ENCODE results near the gene LSM14B. TPM values are rescaled to one million over a fixed set of nuclear protein-coding genes. Genes with fewer than 3 reads are reported as not detected.

Gene LSM14B
- total RNA-seq, 1 donor from 2014 or later = 81.1 TPM

DNA sequence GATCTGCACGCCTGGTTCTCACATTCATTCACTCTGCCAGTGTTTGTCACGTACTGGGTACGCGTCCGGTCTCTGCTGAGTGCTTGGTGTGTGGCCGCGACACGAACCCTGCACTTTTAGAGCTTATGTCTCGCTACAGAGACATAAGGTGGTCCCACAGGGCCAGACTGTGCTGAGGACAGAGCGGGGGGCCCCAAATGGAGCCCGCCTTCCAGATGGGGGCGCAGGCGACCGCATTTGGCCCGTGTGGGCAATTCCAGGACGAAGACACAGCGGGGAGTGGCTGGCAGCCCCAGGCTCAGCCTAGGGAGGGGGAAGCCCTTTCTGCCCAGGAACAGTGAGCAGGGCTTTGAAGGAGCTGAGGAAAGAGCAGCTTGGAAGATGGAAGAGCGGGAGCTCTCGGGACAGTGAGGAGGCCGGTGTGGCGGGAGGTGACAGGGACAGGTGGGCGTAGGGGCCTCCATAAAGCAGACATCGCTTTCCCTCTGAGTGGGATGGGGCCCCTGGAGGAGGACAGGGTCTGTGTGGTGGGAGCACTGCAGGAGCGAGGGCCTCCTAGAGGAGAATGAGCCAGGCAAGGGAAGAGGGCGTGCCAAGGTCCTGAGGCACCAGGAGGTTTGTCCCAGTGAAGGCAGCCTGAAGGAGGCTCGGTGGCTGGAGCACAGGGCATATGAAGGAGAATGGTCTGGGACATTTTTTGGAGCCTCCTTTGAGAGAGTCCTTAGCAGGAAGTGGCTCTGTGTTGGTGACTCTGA, 52.8 kb downstream of the LSM14B start:
- Mint-ChIP-seq H3K4me1 (ENCODE audit: low read depth) (no peaks in the 10 kb centered on the region), H3K27ac (peak overlapping the region; percentile 16), H3K4me3 (ENCODE audit: low read depth) (no peak overlapping the region), H3K36me3 (ENCODE audit: insufficient read depth) (peaks cover 13% of the 10 kb centered on the region), H3K9me3 (ENCODE audit: low read depth) (no peaks in the 10 kb centered on the region), H3K27me3 (no peaks in the 10 kb centered on the region)
- TF ChIP-seq, protein P1, sequence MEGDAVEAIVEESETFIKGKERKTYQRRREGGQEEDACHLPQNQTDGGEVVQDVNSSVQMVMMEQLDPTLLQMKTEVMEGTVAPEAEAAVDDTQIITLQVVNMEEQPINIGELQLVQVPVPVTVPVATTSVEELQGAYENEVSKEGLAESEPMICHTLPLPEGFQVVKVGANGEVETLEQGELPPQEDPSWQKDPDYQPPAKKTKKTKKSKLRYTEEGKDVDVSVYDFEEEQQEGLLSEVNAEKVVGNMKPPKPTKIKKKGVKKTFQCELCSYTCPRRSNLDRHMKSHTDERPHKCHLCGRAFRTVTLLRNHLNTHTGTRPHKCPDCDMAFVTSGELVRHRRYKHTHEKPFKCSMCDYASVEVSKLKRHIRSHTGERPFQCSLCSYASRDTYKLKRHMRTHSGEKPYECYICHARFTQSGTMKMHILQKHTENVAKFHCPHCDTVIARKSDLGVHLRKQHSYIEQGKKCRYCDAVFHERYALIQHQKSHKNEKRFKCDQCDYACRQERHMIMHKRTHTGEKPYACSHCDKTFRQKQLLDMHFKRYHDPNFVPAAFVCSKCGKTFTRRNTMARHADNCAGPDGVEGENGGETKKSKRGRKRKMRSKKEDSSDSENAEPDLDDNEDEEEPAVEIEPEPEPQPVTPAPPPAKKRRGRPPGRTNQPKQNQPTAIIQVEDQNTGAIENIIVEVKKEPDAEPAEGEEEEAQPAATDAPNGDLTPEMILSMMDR (IDR thresholded peaks at IDR 0.05; ENCODE audit: unreplicated experiment) = no peak
- no peak for DNase-seq (ENCODE audit: low spot score, unreplicated experiment)

DNA sequence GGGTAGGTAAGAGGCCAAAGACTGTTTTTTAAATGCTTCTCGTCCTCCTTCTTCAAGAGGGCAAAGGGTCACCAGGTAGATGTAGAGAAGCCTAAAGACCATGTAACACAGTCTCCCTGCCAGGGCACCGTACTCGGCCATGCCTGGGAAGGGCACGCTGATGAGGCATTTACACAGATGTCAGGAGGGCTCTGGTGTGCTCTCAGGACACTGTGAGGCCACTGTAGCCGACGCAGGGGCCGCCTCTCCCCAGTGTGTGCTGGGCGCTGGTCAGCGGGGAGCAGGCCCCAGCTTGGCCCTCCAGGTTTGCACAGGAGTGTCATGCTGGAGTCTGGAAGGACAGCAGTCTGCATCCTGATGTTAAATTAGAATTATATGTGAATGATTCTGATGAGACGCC, 53.4 kb downstream of the LSM14B start:
- TF ChIP-seq, protein P1 (IDR thresholded peaks at IDR 0.05; ENCODE audit: unreplicated experiment) = no peak
- peaks cover 13% of the 10 kb centered on the region for H3K36me3 Mint-ChIP-seq (ENCODE audit: insufficient read depth)
- no peaks in the 10 kb centered on the region for H3K9me3 Mint-ChIP-seq (ENCODE audit: low read depth)
- no peak overlapping the region for H3K4me3 Mint-ChIP-seq (ENCODE audit: low read depth)
- H3K4me1 Mint-ChIP-seq (ENCODE audit: low read depth) = no peaks in the 10 kb centered on the region
- no peak overlapping the region for H3K27ac Mint-ChIP-seq
- no peaks in the 10 kb centered on the region for H3K27me3 Mint-ChIP-seq
- DNase-seq (ENCODE audit: low spot score, unreplicated experiment) = no peak

DNA sequence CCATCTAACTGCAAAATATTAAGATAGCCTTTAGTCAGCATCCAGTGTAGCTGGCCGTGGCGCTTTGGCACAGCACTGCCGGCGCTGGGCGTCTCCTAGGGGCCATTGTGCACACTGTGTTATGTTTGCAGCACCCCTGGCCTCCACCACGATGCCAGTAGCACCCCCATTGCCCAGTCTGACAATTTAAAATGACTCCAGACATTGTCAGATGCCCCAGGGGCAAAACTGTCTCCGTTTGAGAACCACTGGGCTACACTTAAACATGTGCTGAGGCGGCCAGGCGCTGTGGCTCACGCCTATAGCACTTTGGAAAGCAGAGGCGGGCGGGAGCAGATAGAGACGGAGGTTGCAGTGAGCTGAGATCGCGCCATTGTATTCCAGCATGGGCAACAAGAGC, 54.6 kb downstream of the LSM14B start:
- Mint-ChIP-seq H3K27ac (no peak overlapping the region), H3K36me3 (ENCODE audit: insufficient read depth) (peaks cover 11% of the 10 kb centered on the region)
- no peak for DNase-seq (ENCODE audit: low spot score, unreplicated experiment)

DNA sequence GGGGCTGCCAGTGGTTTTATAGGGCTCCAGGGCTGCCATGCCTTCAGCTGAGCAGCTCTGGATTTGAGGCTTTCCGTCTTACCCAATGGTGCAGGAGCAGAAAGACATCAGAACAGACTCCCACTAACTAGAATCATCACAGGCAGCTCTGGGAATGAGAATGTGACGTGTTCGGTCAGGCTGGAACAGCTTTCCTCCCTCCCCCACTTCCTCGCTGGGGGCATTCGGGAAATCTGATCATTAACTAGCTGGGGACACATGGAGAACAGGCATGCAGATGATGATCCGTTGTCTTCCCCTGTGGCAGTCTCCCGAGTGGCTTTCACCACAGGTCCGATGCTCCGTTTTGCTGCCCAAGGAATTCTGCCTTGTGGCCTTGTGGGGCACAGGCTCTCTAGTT, 55.0 kb downstream of the LSM14B start:
- H3K27ac Mint-ChIP-seq = no peak overlapping the region
- no peak for DNase-seq (ENCODE audit: low spot score, unreplicated experiment)
- H3K4me1 Mint-ChIP-seq (ENCODE audit: low read depth) = peaks cover 5% of the 10 kb centered on the region
- TF ChIP-seq, protein P1 (IDR thresholded peaks at IDR 0.05; ENCODE audit: unreplicated experiment) = no peak
- peaks cover 11% of the 10 kb centered on the region for H3K36me3 Mint-ChIP-seq (ENCODE audit: insufficient read depth)
- H3K4me3 Mint-ChIP-seq (ENCODE audit: low read depth) = no peak overlapping the region
- no peaks in the 10 kb centered on the region for H3K27me3 Mint-ChIP-seq
- no peaks in the 10 kb centered on the region for H3K9me3 Mint-ChIP-seq (ENCODE audit: low read depth)

More for the DNA sequence above, 54.6 kb downstream of the LSM14B start:
- H3K27me3 Mint-ChIP-seq = no peaks in the 10 kb centered on the region
- TF ChIP-seq, protein P1 (IDR thresholded peaks at IDR 0.05; ENCODE audit: unreplicated experiment) = no peak
- peaks cover under 1% of the 10 kb centered on the region for H3K4me1 Mint-ChIP-seq (ENCODE audit: low read depth)
- H3K9me3 Mint-ChIP-seq (ENCODE audit: low read depth) = no peaks in the 10 kb centered on the region
- no peak overlapping the region for H3K4me3 Mint-ChIP-seq (ENCODE audit: low read depth)

DNA sequence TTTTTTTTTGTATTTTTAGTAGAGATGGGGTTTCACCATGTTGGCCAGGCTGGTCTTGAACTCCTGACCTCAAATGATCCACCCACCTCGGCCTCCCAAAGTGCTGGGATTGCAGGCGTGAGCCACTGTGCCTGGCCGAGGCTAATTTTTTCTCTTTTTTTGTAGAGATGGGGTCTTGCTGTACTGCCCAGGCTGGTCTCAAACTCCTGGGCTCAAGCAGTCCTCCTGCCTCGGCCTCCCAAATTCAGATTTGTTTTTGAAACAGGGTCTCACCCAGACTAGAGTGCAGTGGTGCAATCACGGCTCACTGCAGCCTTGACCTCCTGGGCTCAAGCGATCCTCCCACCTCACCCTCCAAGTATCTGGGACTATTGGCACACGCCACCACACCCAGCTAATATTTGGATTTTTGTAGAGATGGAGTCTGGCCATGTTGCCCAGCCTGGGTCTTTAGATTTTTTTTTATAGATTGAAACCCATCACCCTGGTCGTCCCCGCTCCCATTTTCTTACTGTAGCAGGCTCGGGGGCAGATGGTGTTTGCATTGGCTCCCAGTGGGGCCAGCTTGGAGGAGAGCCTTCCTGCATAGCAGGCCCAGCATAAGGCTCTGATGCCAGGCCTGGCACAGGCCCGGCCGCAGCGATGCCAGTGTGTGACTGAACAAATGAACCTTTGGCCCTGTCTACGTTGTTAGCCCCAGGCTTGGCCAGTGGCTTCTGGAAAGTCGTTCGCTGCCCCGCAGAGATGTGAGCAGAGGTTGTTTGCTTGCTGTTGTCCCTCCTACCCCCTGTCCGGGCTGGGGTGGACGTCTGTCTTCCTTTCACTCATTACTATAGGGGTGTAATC, 56.3 kb downstream of the LSM14B start:
- DNase-seq (ENCODE audit: low spot score, unreplicated experiment) = no peak
- no peaks in the 10 kb centered on the region for H3K27me3 Mint-ChIP-seq
- TF ChIP-seq, protein P1 (IDR thresholded peaks at IDR 0.05; ENCODE audit: unreplicated experiment) = no peak
- H3K4me3 Mint-ChIP-seq (ENCODE audit: low read depth) = no peak overlapping the region
- H3K9me3 Mint-ChIP-seq (ENCODE audit: low read depth) = no peaks in the 10 kb centered on the region
- no peak overlapping the region for H3K27ac Mint-ChIP-seq
- peaks cover 11% of the 10 kb centered on the region for H3K36me3 Mint-ChIP-seq (ENCODE audit: insufficient read depth)
- peaks cover 7% of the 10 kb centered on the region for H3K4me1 Mint-ChIP-seq (ENCODE audit: low read depth)
